ENCODE measurements around the gene CLDN25. TPM values are rescaled to one million over a fixed set of nuclear protein-coding genes. Genes with fewer than 3 reads are reported as not detected.

The CLDN25 gene
- polyA plus RNA-seq, 3 donors = not detected

DNA sequence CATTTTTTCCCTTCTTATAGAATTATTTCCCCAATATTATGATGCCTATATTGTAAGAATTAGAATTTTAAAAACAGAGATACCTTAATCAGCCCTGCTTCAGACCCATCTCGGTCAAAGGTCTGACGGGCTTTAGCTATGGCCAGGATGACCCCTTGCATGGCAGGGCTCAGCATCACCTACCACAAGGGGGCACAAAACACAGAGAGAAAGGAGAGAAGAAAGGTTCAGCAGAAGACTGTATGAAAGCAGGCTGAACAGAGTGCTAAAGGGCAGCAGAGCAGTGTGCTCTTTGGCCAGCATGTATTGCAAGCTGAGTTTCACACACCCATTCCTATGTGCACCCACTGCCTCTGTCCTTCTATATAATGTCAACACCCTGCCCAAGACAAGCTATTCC lies 26.8 kb downstream of the CLDN25 start:
- DNase-seq (ENCODE audit: low read depth in 3 of 3, low spot score in 2 of 3) = peak in 1 of 3 donors; percentile 5

DNA sequence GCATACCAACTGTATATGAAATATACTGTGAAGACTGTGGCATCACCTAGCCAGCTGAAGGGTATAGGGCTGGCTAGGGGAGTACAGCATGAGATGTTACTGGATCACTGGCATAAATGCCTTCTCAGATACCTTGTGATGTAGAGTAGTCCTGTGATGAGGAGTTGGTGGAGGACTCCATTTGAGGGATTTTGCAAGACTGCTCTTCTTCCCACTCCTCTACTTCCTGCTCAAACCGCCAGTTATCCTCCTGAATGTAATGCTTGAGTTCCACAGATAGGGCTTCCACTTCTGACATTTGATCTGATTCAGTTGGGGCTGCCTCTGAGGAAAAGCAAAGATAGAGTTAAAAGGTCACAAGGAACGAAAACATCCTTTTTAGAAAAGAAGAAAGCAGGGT lies 29.3 kb downstream of the CLDN25 start:
- DNase-seq (ENCODE audit: low read depth in 3 of 3, low spot score in 2 of 3) = no peak

- no peak for DNase-seq (ENCODE audit: low read depth in 3 of 3, low spot score in 2 of 3)
Measured at GRCh38 chr11:113814181-113814580, 34.6 kb downstream of the CLDN25 start.

- DNase-seq (ENCODE audit: low read depth in 3 of 3, low spot score in 2 of 3) = no peak
Measured at GRCh38 chr11:113817162-113817561, 37.6 kb downstream of the CLDN25 start.

- no peak for DNase-seq (ENCODE audit: low read depth in 3 of 3, low spot score in 2 of 3)
Measured at GRCh38 chr11:113817626-113818025, 38.0 kb downstream of the CLDN25 start.

DNA sequence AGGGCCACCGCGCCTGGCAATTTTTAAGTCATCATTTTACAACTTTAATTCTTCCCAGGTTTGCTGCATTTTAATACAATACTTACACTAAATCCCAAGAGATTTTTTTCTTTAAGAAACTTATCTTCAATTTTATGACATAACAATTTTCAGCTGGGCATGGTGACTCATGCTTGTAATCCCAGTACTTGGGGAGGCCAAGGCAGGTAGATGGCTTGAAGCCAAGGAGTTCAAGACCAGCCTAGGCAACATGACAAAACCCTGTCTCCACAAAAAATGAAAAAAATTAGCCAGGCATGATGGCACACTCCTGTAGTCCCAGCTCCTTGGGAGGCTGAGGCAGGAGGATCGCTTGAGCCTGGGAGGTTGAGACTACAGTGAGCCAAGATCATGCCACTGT lies 38.8 kb downstream of the CLDN25 start:
- DNase-seq (ENCODE audit: low read depth in 3 of 3, low spot score in 2 of 3) = no peak

DNA sequence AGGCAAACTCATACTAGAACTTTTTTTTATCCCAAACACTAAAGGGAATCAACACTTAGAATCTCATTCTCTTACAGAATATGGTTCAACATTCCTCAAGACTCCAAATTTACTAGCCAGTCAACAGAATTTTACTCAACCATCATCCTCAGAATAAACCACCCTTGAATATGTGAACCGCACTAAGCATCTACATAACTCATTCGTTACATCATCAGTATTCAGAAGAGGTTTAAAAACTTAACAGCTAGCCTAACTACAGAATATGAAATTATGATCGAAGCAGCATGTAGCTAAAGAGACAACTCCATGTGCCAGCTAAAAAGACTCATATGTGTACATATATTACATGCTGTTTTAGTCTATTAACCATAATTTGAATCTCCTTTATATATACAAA lies 47.9 kb downstream of the CLDN25 start:
- DNase-seq (ENCODE audit: low read depth in 3 of 3, low spot score in 2 of 3) = no peak

- no peak for DNase-seq (ENCODE audit: low read depth in 3 of 3, low spot score in 2 of 3)
Measured at GRCh38 chr11:113828191-113828590, 48.6 kb downstream of the CLDN25 start.

- no peak for DNase-seq (ENCODE audit: low read depth in 3 of 3, low spot score in 2 of 3)
Measured at GRCh38 chr11:113829751-113830150, 50.2 kb downstream of the CLDN25 start.

Other genes starting within 250 kb of the CLDN25 start
- gene TMPRSS5, start 73.5 kb upstream of the CLDN25 start, polyA plus RNA-seq (ENCODE audit: insufficient read length in 3 of 3) = 1 to 10 TPM in 1 of 3 donors, under 1 TPM in 2; 0.43 to 1.0 (median 0.69) TPM
- gene ZW10, start 6.1 kb upstream of the CLDN25 start, polyA plus RNA-seq (ENCODE audit: insufficient read length in 3 of 3) = 10 to 100 TPM; 24.5 to 26.7 (median 25.3) TPM
- 10 to 100 TPM; 38.2 to 48.2 (median 44.7) TPM for gene USP28, start 95.8 kb downstream of the CLDN25 start, polyA plus RNA-seq (ENCODE audit: insufficient read length in 3 of 3)
- gene HTR3B, start 125.0 kb downstream of the CLDN25 start, polyA plus RNA-seq (ENCODE audit: insufficient read length in 3 of 3) = under 1 TPM in 2 of 3 donors, not detected in 1; 0.08 to 0.12 TPM
- under 1 TPM in 1 of 3 donors, not detected in 2; 0.13 TPM for gene HTR3A, start 195.3 kb downstream of the CLDN25 start, polyA plus RNA-seq (ENCODE audit: insufficient read length in 3 of 3)

Data from right renal cortex interstitium (tissue), 3 donors.